OCI-LY3 (cell line): ENCODE data around the gene PRSS27.
"Not testable (repeated sequence)": the region's sequence is repeated elsewhere in the genome, so short reads cannot be mapped to it uniquely, and the experiment has no call there.

ENCODE experiments used
- H2AFZ ChIP-seq: fragments of 200-600, 300-600 bp; shearing (Covaris generic); 2 replicates; pipeline ENCODE4 v1.6.0; 2014; ENCODE audit warnings: antibody characterized with exemption, low read depth, low read length
- H3K27ac ChIP-seq: fragments of 200-600, 300-600 bp; sonication (generic); 2 replicates; pipeline ENCODE4 v1.5.1; 2014; ENCODE audit warnings: mild to moderate bottlenecking, low read length, moderate library complexity, mixed read lengths
- H3K27me3 ChIP-seq: fragments of 200-600, 300-600 bp; sonication (generic); 2 replicates; pipeline ENCODE4 v1.6.1; 2014; ENCODE audit warnings: low read depth, low read length, mixed read lengths
- H3K36me3 ChIP-seq: fragments of 200-600, 300-600 bp; sonication (generic); replicated peaks from 2 replicates; pipeline ENCODE3; 2014; ENCODE audit warnings: low read depth, low read length, mixed read lengths
- H3K4me1 ChIP-seq: fragments of 300-600, 200-600 bp; sonication (generic); 2 replicates; pipeline ENCODE4 v1.6.1; 2014; ENCODE audit warnings: low read length, mixed read lengths
- H3K4me2 ChIP-seq: fragments of 200-600, 300-600 bp; sonication (generic); 2 replicates; pipeline ENCODE4 v1.6.1; 2014; ENCODE audit warnings: low read length, mixed read lengths
- H3K4me3 ChIP-seq: fragments of 300-600, 200-600 bp; sonication (generic); 2 replicates; pipeline ENCODE4 v1.5.1; 2014; ENCODE audit warnings: antibody characterized with exemption, mild to moderate bottlenecking, low read length, moderate library complexity
- H3K79me2 ChIP-seq: fragments of 300-600, 200-600 bp; shearing (Covaris generic); 2 replicates; pipeline ENCODE4 v1.6.1; 2014; ENCODE audit warnings: mild to moderate bottlenecking, low read length, mixed read lengths
- H3K9ac ChIP-seq: fragments of 300-600, 200-600 bp; shearing (Covaris generic); 2 replicates; pipeline ENCODE4 v1.6.0; 2014; ENCODE audit warnings: mild to moderate bottlenecking, low read length, moderate library complexity
- H3K9me3 ChIP-seq: fragments of 200-600, 300-600 bp; shearing (Covaris generic); 2 replicates; pipeline ENCODE4 v1.6.1; 2014; ENCODE audit warnings: low read length, mixed read lengths; ENCODE audit not compliant: insufficient read depth
- H4K20me1 ChIP-seq: fragments of 200-600, 300-600 bp; sonication (generic); 2 replicates; pipeline ENCODE4 v1.6.1; 2016; ENCODE audit warnings: low read length, mixed read lengths; ENCODE audit not compliant: insufficient read depth
- CTCF ChIP-seq: fragments of 200-600, 300-600 bp; sonication (generic); IDR thresholded peaks from 2 replicates; pipeline ENCODE4 v1.5.1; 2014; ENCODE audit warnings: antibody characterized with exemption, low read length, low read depth
- EZH2phosphoT487 ChIP-seq: fragments of 200-600 bp; shearing (Covaris generic); IDR thresholded peaks from 2 replicates; pipeline ENCODE4 v1.6.1; 2018; ENCODE audit warnings: antibody characterized with exemption, mixed run types, low read depth

The PRSS27 gene

GRCh38 chr16:2687531-2688308, 32.3 kb downstream of the PRSS27 start:
- Histone ChIP-seq H3K9ac (peak overlapping the region; percentile 75), H3K27ac (peak overlapping the region; percentile 99), H3K79me2 (peaks cover 72% of the 10 kb centered on the region)

DNA sequence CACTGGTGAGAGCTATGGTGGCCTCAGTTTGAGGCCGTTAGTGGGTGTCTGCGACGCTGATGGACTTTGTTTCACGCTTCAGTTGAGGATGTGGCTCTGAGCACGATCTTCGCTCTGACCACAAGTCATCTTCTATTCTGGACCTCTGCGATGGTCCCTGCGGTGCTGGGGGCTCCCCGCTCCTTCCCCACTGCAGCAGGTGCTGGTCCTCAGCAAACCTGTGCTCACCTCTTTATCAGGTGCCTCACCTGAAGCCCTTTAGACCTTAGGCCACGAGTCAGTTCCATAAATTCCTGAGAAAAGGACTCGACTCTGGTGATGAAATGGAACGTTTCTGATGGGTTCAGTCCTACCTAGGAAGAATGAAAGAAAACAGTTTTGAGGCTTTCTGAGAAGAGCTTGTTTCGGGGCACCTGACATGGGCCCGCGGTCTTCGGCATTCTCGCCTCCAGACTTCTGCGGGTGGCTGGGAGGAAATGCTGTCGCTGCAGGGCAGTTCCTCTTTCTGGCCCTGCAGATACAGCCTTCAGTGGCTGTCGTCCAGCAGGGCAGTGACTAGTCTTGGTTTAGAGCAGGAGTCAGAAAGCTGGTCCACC, 33.0 kb downstream of the PRSS27 start:
- peak overlapping the region; percentile 75 for H3K9ac ChIP-seq
- H3K36me3 ChIP-seq: peaks cover 19% of the 10 kb centered on the region
- peaks cover 35% of the 10 kb centered on the region for H4K20me1 ChIP-seq
- no peaks in the 10 kb centered on the region for H3K27me3 ChIP-seq
- H3K9me3 ChIP-seq: no peaks in the 10 kb centered on the region
- no peak overlapping the region for H2AFZ ChIP-seq
- H3K4me3 ChIP-seq: peak overlapping the region; percentile 77
- peaks cover 71% of the 10 kb centered on the region for H3K79me2 ChIP-seq
- H3K4me2 ChIP-seq: peak overlapping the region; percentile 100
- TF ChIP-seq EZH2phosphoT487 (no peak), CTCF (no peak)
- peaks cover 31% of the 10 kb centered on the region for H3K4me1 ChIP-seq
- peak overlapping the region; percentile 99 for H3K27ac ChIP-seq

More at GRCh38 chr16:2687531-2688308, 32.3 kb downstream of the PRSS27 start:
- Histone ChIP-seq H3K36me3 (peaks cover 24% of the 10 kb centered on the region), H2AFZ (no peak overlapping the region), H4K20me1 (peaks cover 42% of the 10 kb centered on the region), H3K4me3 (peak overlapping the region; percentile 77), H3K4me2 (peak overlapping the region; percentile 100), H3K27me3 (no peaks in the 10 kb centered on the region), H3K4me1 (peaks cover 31% of the 10 kb centered on the region), H3K9me3 (no peaks in the 10 kb centered on the region)
- TF ChIP-seq CTCF: no peak
- no peak for TF ChIP-seq EZH2phosphoT487

- Histone ChIP-seq H3K27ac (peak overlapping the region; percentile 77), H3K4me1 (peaks cover 36% of the 10 kb centered on the region), H4K20me1 (peaks cover 26% of the 10 kb centered on the region), H3K36me3 (peaks cover 10% of the 10 kb centered on the region), H3K79me2 (peaks cover 71% of the 10 kb centered on the region)
- not testable (repeated sequence) for H3K9me3 ChIP-seq, H3K9ac ChIP-seq, H3K4me3 ChIP-seq, H3K27me3 ChIP-seq, H2AFZ ChIP-seq, H3K4me2 ChIP-seq
These were observed 33.9 kb downstream of the PRSS27 start for GRCh38 chr16:2686075-2686474.

DNA sequence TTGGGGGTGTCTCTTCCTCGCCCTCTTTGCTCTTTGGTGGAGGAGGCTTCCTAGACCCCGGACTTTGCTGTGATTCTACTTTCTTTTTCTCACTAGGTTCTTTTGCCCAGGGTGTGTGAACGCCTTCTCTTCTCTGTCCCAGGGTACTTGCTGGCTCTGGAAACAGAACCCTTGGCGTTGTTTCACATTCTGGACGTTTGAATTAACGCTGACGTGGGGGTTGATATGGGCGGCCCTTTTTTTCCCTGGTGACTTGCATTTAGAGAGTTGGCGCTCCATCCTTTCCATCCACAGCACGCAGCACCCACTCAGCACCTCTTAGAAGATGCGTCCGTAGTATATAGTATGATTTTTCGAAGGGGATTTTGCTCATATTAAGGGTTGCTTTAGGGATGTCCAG, 37.0 kb downstream of the PRSS27 start:
- peaks cover 55% of the 10 kb centered on the region for H3K79me2 ChIP-seq
- not testable (repeated sequence) for H2AFZ ChIP-seq

More for the DNA sequence above, 37.0 kb downstream of the PRSS27 start:
- Histone ChIP-seq H3K4me2 (peak overlapping the region; percentile 61), H4K20me1 (peaks cover 12% of the 10 kb centered on the region), H3K9ac (peak overlapping the region; percentile 92), H3K4me3 (peak overlapping the region; percentile 84), H3K27ac (peak overlapping the region; percentile 62), H3K4me1 (peaks cover 30% of the 10 kb centered on the region)
- H3K9me3 ChIP-seq, H3K36me3 ChIP-seq, H3K27me3 ChIP-seq: not testable (repeated sequence)
